G401 (cell line): ENCODE results near the gene SPPL2C. TPM values are rescaled to one million over a fixed set of nuclear protein-coding genes. Genes with fewer than 3 reads are reported as not detected.
A peak's percentile ranks its signal among the peaks of the same experiment; 100 is the strongest.

ENCODE experiments used
- DNase-seq: peaks from one replicate; pipeline ENCODE4 v3.0.0-alpha.2; 2015; ENCODE audit warnings: low spot score
- in situ Hi-C: cut with HindIII; loops from 2 replicates; pipeline ENCODE4 v1.10.0; 2016; ENCODE audit warnings: low sequenced_read_pairs, mixed read lengths
- total RNA-seq: library from RNA; depleted of rRNA; stranded (reverse); fragments of >200 nt; shearing (Covaris generic); gene quantifications from 2 replicates; pipeline ENCODE4 v1.2.3, GENCODE V29; 2014

Gene SPPL2C
- total RNA-seq, 1 experiment from 2014 or later = not detected

- no peak for DNase-seq
Observed at GRCh38 chr17:45826919-45827588, 17.6 kb upstream of the SPPL2C start.

GRCh38 chr17:45828171-45828570 is 16.5 kb upstream of the SPPL2C start:
- no peak for DNase-seq
- in situ Hi-C loops = no loop called here

More at GRCh38 chr17:45826919-45827588, 17.6 kb upstream of the SPPL2C start:
- in situ Hi-C loops = no loop called here

- DNase-seq = no peak
- in situ Hi-C loops = no loop called here
Observed at GRCh38 chr17:45828582-45829133, 16.0 kb upstream of the SPPL2C start.

GRCh38 chr17:45833920-45834319 is 10.8 kb upstream of the SPPL2C start:
- no peak for DNase-seq
- in situ Hi-C loops = no loop called here

- in situ Hi-C loops = no loop called here
- DNase-seq = no peak
Observed at GRCh38 chr17:45834471-45835396, 9.9 kb upstream of the SPPL2C start.

GRCh38 chr17:45835481-45835880 is 9.2 kb upstream of the SPPL2C start:
- in situ Hi-C loops = no loop called here
- DNase-seq = no peak

- in situ Hi-C loops = no loop called here
- no peak for DNase-seq
Observed at GRCh38 chr17:45836047-45837044, 8.3 kb upstream of the SPPL2C start.

GRCh38 chr17:45837187-45837586 is 7.5 kb upstream of the SPPL2C start:
- no peak for DNase-seq
- in situ Hi-C loops = no loop called here

- in situ Hi-C loops = no loop called here
- DNase-seq = no peak
Observed at GRCh38 chr17:45837603-45838002, 7.1 kb upstream of the SPPL2C start.

- no peak for DNase-seq
- in situ Hi-C loops = no loop called here
Observed at GRCh38 chr17:45838751-45839295, 5.9 kb upstream of the SPPL2C start.

GRCh38 chr17:45839442-45839841 is 5.2 kb upstream of the SPPL2C start:
- in situ Hi-C loops = no loop called here
- no peak for DNase-seq

- in situ Hi-C loops = no loop called here
- DNase-seq = no peak
Observed at GRCh38 chr17:45841186-45841585, 3.5 kb upstream of the SPPL2C start.

- in situ Hi-C loops = no loop called here
- peak; percentile 90 for DNase-seq
Observed at GRCh38 chr17:45841883-45842525, 2.7 kb upstream of the SPPL2C start.

- peak; percentile 6 for DNase-seq
- in situ Hi-C loops = no loop called here
Observed at GRCh38 chr17:45843722-45844121, 959 bp upstream of the SPPL2C start.

- in situ Hi-C loops = no loop called here
- no peak for DNase-seq
Observed at GRCh38 chr17:45845376-45846185, 900 bp downstream of the SPPL2C start.

- no peak for DNase-seq
- in situ Hi-C loops = no loop called here
Observed at GRCh38 chr17:45846223-45846622, 1.5 kb downstream of the SPPL2C start.

GRCh38 chr17:45846646-45847045 is 2.0 kb downstream of the SPPL2C start:
- in situ Hi-C loops = no loop called here
- DNase-seq = no peak
